ENCODE data around the gene C17orf100. TPM values are rescaled to one million over a fixed set of nuclear protein-coding genes. Genes with fewer than 3 reads are reported as not detected.

The C17orf100 gene
- total RNA-seq, 1 experiment from 2014 or later: 0.12 TPM

DNA sequence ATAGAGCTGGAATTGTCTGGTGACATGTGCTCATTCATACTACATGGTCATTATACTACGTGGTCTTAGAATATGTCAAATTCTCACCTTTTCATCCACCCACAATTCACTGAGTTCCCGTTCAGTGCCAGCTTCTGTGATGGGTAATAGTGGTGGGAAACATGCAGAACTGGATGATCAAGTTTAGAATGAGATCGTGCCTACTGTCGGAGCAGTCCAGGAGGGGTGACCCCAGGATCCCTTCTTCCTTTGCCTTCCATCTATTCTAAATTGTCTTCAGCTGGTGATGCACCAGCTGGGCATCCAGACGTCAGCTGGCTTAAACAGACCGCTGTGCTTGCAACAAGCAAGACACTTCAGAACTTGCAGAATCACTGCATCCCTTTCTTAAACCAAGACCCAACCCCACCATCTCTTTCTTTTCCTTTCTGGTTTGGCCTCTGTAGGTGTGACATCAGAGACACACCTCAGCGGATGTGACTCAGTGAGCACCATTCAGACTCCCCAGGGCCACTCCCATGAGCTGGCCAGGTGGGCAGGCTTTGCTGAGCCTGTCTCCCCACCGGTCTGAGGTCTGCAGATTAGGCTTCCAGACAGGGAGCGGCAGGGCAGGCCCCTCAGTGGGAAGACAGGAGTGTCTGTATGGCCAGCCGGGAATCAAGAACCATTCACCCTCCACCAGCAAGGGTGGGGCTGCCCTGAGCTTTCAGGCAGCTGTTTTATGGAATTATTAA lies 18.1 kb downstream of the C17orf100 start:
- DNase-seq (ENCODE audit: low read depth): no peak

DNA sequence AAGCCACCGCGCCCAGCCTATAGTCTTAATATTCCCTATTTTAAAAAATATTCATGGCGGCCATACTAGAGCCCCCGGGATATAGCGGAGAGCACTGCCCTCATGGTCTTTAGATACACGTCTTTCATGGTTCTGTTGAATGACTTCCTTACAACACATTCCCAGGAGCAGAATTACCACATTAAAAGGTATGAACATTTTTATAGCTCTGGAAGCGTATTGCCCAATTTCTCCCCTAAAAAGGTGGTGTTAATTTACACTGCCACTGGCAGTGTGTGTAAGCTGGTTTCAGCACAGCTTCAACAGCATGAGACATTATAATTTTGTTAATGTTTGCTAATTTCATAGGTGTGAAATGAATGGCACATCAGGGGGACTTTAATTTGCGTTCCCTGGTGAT lies 19.0 kb downstream of the C17orf100 start:
- no peak for DNase-seq (ENCODE audit: low read depth)

DNA sequence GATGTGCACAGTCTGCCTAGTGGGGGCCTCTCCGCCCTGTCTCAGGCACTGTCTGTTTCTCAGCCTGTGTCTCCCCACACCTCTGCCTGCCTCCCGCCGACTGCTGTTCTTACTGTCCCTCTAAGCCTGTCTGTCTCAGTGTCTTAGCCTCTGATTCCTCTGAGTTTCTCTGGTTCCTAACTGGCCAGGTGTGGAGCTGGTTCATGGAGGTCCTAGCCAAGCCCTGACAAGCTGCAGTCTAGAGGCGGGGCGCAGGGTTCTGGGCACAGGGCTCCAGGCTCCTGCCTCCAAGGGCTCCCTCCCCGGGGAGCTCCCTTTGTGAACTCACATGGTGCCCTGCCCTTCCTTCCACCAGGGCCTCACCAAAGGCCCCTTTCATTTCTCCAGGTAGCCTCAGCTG lies 19.4 kb downstream of the C17orf100 start:
- no peak for DNase-seq (ENCODE audit: low read depth)

DNA sequence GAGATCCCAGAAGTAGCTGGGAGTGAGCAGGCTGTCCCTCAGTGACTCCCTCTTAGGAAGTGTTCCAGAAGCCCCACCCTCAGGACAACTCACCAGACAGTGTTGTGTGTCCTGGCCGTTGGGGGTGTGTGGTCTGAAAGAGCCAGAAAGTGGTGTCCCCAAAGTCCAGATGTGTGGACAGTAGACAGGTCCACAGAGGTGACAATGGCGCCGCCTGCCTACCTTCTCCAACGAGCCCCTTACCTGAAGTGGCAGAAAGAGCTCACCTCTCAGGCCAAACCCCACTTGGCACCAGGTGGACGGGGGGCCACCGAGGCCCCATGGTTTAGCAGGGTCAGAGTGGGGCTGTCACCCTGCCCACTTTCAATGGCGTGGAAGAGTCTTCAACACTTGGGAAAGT lies 19.9 kb downstream of the C17orf100 start:
- no peak for DNase-seq (ENCODE audit: low read depth)

DNA sequence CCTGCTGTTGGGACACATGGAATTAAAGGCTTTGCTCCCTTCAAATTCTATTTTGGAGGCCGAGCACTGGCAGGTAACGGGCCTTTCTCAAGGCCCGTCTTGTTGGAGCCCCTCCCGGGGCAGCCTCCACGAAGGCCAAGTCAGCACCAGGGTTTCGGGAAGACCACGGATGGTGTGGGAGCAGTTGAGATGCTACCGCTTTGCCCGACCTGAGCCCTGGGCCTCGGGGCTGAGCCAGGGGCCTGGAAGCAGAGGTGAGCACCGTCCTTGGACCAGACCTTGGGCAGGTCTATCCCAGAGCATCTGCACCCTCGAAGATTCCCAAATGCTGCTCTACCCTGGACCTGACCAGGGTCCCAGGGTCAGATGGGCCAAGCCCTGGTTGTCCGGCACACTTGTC lies 23.0 kb downstream of the C17orf100 start:
- no peak for DNase-seq (ENCODE audit: low read depth)

DNA sequence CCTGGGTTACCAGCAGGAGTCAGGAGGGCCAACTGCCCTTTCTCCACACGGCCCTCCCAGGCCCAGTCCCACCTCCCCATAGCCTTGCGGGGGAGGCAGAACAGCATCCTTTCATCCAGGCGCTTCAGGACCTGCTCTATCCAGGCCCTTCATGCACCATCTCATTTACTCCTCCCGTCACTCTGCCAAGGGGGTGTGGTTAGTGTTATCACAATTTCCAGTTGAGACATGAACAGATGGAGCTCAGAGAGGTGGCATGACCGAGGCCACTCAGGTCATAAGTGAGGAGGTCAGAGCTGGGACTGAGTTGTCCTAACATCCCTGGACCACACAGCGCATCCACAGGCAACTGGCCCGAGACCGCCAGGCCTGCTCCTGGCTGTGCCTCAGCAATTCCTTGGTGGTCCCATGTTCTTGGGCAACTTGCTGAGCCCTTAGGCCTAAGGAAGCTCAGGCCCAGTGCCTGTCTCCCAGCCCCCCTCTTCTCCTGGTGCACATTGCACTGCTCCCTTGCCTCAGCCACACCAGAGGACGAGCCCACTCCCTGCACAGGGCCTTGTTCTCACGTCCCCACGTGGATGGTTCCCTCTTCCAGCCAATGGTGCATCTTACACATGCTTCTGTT lies 23.8 kb downstream of the C17orf100 start:
- no peak for DNase-seq (ENCODE audit: low read depth)

DNA sequence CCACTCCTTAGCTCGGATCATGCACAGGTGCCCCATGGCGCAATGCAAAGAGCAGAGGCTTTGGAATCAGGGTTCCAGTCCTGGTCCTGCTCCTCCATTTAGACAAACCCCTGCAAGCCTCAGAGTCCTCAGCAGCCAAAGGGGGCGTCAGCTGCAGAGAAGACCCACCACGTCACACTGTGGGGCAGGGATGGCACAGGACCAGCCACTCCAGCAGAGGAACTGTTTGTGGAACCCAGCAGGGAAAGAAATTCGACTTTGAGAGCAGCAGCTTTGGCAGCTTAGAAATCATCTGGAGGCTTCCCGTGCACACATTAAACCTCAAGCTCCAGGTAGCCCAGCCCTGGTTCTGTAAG lies 25.2 kb downstream of the C17orf100 start:
- DNase-seq (ENCODE audit: low read depth): no peak

DNA sequence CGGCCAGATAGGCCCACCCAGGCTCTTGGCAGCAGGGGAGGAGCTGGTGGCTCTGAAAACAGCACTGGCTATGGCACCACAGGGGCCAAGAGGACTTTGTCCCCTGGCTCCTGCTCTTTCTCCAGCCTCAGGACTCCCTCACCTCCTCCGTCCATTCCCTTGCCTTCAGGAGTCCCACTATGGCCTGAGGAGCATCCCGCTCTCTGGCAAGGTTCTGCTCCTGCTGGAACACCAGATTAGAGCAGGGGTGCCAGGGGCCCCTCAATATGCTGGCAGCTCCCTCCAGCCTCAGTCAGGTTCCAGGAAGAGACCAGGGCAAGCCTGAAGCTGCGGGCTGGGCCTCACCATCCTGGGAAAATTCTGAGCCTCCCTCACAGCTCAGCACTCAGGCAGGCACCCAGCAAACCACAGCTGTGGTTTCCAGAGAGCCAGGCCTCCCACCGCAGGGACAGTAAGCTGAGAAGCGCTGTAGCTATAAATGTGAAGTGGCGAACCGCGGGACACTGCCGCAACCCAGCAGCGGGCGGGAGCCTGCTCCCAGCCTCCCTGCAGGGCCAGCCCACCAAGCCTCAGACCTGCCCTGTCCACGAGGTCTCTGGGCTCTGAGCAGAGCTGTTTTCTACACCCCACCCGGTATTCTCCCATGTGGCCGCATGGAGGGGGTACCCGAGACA lies 25.7 kb downstream of the C17orf100 start:
- peak; percentile 47 for DNase-seq (ENCODE audit: low read depth)

DNA sequence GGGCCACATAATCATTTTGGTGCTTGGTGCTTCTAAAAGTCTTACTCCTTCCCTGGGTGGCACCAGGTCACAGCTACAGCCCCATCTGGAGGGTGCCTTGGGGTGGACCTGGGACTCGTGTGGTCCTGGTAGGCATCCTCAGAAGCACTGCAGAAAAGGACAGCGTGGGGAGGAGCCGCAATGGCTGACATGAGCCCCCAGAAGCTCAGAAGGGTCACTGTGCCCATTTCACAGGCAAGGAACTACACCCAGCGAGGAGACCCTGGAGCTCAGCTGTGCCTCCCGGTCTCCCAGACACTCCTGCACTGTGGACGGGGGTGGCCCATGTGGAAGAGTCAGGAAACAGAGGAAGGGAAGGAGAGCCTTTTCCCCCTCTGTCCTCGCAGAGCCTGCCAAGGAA lies 26.4 kb downstream of the C17orf100 start:
- DNase-seq (ENCODE audit: low read depth): no peak

DNA sequence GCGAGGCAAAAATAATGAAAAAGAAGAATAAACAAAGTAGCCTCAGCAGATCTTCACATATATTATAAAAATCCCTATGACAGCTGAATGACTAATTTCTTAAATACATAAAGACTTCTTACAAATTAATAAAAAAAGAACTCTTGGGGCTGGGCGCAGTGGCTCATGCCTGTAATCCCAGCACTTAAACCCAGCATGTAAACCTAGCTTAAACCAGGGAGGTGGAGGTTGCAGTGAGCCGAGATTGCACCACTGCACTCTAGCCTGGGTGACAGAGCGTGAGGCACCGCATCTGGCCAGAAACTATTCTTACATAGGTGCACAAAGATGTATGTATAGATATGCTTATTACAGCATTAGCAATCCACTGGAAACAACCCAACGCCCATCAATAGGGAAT lies 27.7 kb downstream of the C17orf100 start:
- no peak for DNase-seq (ENCODE audit: low read depth)

DNA sequence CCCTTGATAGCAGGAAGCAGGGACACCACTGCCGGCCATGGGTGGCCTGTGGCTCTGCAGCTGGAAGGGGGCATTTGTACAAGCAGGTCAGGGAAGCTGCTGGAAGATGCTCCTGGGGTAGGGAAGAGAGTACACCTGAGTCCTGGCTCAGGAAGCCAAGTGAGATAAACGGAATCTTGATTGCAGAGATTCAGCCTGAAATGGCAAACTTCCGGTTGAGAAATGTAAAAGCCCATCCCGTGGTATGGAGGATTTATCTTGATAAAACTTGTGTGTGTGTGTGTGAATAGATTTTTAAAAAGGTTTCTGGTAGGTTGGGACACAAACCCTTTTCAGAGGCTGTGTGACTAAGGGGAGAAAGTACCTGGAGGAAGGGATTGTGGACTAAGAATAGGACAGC lies 29.6 kb downstream of the C17orf100 start:
- no peak for DNase-seq (ENCODE audit: low read depth)

DNA sequence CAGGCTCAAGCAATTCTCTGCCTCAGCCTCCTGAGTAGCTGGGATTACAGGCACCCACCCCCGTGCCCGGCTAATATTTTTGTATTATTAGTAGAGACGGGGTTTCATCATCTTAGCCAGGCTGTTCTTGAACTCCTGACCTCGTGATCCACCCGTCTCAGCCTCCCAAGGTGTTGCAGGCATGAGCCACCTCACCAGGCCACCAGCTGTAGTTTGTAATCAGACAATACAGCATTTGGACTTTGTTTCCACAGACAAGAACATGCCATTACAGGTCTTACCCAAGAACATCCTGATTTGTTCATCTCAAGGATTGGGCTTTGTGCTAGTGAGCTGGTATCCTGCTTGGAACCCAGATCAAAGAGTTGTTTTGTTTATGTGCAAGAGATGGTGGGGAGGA lies 30.1 kb downstream of the C17orf100 start:
- no peak for DNase-seq (ENCODE audit: low read depth)

DNA sequence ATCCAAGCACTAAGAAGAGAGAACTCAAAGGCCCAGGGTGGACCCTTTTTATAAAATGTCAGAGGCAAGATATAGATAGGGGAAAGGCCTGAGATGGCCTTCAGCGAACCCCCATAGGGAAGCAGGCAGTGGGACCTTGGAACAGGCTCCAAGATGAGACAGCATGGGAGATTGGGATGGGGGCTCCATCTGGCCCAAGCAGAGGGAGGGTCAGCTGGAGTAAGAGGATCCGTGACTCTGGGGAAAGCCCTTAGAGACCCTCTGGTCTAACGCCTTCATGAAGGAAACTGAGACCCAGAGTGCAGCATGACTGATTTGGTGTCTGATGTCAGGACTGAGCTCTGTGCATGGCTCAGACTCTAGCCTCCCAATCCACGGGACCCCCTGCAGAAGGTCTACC lies 30.8 kb downstream of the C17orf100 start:
- no peak for DNase-seq (ENCODE audit: low read depth)

DNA sequence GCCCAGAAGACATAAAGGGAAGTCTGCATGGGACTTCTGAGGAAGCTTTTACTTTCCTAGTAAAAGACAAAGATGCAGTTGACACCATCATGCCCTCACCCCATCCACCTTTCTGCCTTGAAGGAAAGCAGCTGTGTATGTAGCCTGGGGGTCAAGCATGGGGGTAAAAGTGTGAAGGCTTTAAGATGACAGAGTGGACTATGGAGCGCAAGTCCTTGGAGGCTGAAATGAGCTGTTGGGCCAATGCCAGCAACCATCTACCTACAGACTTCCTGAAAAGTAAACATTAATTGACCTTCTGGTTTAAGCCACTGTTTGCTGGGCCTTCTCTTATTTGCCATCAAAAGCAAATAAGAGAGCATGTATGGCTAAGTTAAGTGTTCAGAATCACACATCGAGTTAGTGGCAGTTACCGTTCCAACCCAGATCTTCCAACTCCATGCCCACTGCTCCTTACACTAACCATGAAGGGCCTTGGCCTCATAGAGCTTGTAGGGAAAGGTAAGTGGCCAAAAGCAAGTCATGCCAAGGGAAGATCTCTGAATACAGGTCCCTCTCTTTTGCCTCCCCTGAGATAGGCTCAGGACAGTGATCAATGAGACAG lies 31.6 kb downstream of the C17orf100 start:
- no peak for DNase-seq (ENCODE audit: low read depth)

DNA sequence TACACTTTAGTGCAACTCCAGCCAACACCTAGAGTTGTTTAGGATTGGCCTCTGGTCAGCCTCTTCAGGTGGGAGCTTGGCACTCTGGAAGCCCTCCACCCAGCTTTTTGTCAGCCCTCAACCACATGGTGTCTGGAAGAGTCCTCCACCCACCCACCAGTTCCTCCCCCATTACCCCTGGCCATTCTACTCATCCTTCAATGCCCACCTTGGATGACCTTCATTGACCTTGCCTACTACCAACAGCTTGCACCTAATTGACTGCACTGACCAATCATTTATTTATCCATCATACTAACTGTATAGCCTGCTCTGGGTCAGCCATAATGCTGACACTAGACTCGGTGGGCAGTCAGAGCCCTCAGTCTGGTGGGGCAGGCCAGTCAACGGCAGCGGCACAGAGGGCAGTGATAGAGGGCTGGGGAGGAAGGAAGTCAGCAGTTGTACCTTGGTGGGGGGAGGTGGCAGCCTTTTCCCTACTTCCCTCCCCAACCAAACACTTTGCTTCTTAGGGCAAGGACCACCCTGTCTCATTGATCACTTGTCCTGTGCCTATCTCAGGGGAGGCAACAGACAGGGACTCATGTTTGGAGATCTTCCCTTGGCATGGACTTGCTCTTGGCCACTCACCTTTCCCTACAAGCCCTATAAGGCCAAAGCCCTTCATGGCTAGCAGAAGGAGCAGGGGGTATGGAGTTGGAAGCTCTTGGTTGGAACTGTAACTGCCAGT lies 32.3 kb downstream of the C17orf100 start:
- no peak for DNase-seq (ENCODE audit: low read depth)

DNA sequence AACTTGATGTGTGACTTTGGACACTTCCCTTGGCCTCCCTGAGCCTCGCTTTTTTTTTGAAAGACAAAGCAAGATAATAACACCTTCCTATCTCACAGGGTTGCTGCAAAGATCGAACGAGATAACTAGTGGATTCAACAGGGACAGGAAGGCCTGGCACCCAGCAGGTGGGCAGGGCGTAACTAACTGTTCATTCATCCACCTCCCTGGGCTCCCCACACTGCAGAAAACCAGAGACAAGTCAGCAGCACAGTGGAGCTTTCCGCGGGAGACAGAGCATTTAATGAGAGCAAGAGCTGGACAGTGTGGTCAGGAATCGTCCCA lies 32.9 kb downstream of the C17orf100 start:
- DNase-seq (ENCODE audit: low read depth): no peak

DNA sequence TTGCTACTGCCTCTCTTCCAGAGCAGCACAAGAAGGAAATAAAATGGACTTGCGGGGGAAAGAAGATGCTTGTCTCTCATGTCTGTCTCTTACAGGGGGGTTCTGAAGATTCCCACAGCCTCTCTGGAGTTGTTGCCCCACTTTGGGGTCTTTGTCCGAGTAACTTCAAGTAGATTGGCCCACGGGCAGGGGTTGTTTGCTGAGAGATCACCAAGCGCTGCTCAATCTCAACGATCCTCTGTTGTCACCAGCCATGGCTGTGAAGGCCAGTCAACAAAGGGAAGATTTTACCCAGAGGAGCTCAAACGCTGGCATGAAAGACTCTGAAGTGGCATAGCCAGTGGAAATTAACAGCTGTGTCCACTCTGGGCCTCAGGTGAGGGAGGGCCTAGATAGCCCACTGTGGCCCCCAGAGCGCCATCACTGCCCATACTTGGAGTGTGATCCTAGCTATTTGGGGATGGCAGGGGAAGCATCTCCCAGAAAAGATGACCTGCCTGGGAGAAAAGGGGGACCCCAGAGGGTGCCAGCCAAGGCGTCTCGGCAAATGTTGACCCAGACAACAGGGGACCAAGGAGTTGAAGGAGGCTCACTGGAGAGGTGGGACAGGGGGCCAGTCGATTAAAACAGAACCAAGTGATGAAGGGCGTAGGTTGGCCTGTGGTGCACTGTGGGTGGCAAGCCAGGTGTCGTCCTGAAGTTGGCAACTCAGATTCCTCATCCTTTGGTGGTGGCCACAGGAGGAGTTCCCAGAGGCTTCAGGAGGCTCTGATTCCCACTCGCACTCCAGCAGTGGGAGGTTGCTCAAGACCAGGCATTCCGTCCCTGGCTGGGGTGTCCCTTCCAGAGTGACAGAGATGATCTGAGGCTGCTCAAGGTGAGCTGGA lies 33.6 kb downstream of the C17orf100 start:
- no peak for DNase-seq (ENCODE audit: low read depth)

DNA sequence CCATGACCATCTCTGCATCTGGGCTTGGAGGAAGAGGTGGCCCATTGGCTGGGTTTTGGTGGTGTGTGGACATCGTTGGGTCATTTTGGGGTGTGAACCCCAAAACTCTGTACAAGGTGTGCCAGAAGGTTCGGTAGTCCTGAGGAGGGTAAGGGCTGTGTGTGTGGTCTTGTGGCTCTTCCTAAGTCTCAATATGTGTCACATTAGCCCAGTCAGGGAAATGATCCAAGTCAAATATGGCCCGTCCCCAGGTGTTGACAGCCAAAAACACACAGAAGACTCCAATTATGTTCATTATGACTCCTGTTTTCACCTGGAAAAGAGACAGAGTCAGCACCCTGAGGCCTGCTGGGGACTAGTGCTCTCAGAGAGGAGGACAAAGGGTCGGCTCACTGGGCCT lies 34.5 kb downstream of the C17orf100 start:
- DNase-seq (ENCODE audit: low read depth): no peak

DNA sequence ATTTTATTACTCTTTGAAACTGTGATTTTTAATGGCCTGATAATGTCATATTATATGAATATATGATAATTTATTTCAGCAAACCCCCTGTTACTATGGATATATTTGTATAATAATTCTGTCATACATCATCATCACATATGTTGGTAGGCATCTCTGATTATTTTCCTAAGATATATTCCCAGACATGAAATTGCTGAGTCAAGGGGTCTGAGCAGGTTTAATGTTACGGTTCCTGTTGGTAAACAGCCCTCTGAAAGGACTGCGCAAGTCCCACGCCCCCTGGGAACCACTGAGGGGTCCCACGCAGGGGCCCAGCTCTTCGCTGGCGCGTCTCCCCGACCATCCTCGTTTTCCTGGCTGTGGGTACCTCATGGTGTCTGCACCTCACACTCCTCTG lies 37.4 kb downstream of the C17orf100 start:
- no peak for DNase-seq (ENCODE audit: low read depth)

DNA sequence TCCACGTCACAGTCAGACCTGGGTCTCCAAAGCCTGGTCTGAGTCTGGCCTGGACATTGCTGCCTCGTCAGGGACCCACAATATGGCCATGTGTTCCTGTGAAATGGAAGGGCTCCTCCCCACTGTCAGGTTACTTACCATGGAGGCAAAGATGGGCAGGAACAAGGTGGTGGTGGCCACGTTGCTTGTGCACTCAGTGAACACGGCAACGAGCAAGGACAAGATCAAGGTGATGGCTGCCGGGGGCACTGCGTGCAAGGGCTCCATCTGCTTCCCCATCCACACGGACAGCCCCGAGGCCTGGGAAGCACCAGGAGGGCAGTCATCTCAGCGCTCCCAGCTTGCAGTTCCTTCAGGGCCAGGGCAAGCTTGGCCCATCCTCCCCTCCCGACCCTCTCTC lies 39.1 kb downstream of the C17orf100 start:
- DNase-seq (ENCODE audit: low read depth): no peak

DNA sequence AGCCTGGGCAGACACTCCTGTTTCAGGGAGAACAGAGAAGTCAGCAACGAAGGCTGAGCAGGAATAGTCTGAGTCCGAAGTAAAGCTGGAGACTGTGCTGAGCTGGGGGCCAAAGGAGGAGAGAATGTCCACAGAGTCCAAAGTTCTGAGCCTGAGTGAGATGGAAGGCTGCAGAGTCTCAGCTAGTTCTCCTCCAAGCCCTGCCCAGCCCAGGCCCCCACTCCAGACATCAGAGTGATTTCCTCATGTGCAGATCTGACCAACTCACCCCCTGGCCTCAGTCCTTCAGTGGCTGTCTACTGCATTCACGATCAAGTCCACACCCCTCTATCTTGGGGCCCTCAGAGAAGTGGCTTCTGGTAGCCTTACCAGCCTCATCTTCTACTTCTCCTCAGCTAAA lies 40.0 kb downstream of the C17orf100 start:
- no peak for DNase-seq (ENCODE audit: low read depth)

All from RPMI7951 (cell line).